AG10803 (cell line): ENCODE measurements around the gene DNAH9.

ENCODE experiments used
- DNase-seq: peaks from one replicate; pipeline ENCODE4 v3.0.0; 2010; ENCODE audit warnings: low read depth
- H3K4me3 ChIP-seq: 2 replicates; pipeline ENCODE4 v1.5.1; 2011; ENCODE audit warnings: mild to moderate bottlenecking, low read length, control low read depth
- TF ChIP-seq, protein P1 (sequence below): conservative IDR thresholded peaks from 2 replicates; pipeline ENCODE4 v1.5.1; 2011; ENCODE audit warnings: mild to moderate bottlenecking, low read length, control low read depth, inconsistent platforms

The DNAH9 gene

DNA sequence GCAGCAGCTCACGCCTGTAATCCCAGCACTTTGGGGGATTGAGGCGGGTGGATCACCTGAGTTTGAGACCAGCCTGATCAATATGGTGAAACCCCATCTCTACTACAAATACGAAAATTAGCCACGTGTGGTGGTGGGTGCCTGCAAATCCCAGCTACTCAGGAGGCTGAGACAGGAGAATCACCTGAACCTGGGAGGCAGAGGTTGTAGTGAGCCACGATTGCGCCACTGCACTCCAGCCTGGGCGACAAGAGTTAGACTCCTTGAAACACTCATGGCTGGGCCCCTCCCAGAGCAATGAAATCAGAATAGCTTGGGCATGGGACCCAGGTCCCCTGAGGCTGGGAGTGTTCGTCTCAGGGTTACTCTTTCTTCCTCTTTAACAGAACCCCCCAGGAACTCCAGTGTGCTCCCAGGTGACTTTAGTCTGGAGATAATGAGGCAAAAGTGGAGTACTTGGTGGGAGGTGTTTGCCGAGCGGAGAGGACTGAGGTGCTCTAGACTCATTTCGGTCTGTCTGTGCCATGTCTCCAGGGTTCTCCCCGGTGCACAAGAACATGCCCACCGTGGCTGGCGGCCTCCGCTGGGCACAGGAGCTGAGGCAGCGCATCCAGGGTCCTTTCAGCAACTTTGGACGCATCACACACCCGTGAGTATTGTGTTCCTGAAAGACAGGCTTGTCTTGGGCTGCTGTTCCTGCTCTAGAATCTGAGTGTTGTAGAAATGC is 41.6 kb downstream of the DNAH9 start:
- H3K4me3 ChIP-seq = no peak overlapping the region
- TF ChIP-seq, protein P1, sequence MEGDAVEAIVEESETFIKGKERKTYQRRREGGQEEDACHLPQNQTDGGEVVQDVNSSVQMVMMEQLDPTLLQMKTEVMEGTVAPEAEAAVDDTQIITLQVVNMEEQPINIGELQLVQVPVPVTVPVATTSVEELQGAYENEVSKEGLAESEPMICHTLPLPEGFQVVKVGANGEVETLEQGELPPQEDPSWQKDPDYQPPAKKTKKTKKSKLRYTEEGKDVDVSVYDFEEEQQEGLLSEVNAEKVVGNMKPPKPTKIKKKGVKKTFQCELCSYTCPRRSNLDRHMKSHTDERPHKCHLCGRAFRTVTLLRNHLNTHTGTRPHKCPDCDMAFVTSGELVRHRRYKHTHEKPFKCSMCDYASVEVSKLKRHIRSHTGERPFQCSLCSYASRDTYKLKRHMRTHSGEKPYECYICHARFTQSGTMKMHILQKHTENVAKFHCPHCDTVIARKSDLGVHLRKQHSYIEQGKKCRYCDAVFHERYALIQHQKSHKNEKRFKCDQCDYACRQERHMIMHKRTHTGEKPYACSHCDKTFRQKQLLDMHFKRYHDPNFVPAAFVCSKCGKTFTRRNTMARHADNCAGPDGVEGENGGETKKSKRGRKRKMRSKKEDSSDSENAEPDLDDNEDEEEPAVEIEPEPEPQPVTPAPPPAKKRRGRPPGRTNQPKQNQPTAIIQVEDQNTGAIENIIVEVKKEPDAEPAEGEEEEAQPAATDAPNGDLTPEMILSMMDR = no peak
- no peak for DNase-seq

DNA sequence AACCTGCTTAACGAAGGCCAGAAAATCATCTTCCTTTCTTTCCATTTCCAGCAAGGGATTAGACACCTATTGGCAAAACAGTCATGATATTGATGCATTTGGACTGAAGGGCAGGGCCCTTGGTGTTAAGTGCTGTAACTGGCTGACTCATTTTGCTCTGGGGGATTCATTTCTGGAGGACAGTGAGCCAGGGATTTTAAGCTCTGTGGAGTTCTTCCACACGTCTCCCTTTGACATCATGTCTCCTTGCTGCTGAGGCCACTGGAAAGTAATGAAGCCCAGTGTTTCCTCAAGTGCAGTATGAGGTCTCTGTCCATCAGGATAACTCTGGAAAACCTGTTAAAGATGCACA is 42.2 kb downstream of the DNAH9 start:
- DNase-seq = no peak
- TF ChIP-seq, protein P1 = no peak
- H3K4me3 ChIP-seq = no peak overlapping the region

DNA sequence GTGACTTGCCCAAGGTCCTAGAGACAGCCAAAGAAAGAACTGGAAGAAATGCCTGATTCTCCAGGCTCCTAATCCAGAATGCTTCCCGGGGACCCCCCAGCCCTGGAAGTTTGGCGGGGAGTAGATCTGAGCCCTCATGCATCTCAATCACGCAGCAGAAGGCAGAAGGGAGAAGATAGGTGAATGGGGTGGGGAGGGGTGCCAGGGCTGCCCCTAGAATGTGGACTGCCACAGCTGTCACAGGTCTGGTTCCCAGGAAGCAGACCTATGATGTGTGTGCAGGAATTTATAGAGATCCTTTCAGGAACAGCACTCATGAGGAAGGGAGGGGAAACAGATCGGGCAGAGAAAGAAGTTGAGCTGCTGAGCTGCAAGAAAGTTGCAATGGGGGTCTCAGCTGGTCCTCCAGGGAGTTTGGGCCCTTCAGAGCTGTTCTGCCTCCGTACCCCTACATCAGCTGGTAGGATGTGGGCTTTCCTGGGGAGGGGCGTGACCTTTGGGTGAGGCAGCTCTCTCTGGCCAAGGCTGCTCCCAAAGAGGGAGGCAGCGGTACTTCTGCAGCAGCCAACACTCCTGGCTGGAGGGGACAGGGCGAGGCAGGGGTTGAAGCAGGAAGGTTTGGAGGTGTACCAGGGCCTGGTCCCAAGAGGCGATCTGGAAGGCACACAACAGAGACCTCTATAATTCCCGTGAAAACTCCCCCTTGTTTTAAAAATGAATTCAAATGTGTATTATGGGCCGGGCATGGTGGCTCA is 43.4 kb downstream of the DNAH9 start:
- TF ChIP-seq, protein P1 = no peak
- DNase-seq = no peak

DNA sequence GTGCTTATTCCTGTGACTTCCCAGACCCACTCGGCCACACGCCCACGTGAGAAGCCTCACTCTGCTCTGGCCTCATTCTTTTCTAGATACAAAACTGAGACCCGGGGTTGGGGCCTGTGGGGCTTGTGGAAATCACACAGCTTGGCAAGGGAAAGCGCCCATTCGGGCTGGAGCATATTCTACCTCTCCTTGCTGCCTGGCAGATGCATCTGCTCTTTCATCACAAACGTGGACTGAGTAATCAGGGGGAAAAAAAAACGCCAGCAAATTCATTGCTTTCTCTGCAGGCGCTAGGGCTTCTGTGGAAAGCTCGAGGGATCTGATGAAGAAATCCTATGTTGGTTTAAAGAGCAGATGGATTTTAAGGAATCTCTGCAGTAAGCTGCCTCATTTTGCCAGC is 44.4 kb downstream of the DNAH9 start:
- no peak for DNase-seq
- no peak overlapping the region for H3K4me3 ChIP-seq
- TF ChIP-seq, protein P1 = no peak

More for the DNA sequence above, 43.4 kb downstream of the DNAH9 start:
- no peak overlapping the region for H3K4me3 ChIP-seq

DNA sequence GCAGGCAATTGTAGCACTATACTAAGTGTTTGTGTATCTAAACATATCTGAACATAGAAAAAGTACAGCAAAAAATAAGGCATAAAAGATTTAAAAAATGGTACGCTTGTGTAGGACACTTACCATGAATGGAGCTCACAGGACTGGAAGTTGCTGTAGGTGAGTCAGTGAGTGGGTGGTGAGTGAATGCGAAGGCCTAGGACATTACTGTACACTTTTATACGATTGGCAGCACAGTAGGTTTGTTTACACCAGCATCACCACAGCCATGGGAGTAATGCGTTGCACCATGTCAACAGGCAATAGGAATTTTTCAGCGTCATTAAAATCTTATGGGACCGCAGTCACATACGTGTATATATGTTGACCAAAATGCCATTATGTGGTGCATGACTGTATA is 45.6 kb downstream of the DNAH9 start:
- no peak overlapping the region for H3K4me3 ChIP-seq
- TF ChIP-seq, protein P1 = no peak
- DNase-seq = no peak

DNA sequence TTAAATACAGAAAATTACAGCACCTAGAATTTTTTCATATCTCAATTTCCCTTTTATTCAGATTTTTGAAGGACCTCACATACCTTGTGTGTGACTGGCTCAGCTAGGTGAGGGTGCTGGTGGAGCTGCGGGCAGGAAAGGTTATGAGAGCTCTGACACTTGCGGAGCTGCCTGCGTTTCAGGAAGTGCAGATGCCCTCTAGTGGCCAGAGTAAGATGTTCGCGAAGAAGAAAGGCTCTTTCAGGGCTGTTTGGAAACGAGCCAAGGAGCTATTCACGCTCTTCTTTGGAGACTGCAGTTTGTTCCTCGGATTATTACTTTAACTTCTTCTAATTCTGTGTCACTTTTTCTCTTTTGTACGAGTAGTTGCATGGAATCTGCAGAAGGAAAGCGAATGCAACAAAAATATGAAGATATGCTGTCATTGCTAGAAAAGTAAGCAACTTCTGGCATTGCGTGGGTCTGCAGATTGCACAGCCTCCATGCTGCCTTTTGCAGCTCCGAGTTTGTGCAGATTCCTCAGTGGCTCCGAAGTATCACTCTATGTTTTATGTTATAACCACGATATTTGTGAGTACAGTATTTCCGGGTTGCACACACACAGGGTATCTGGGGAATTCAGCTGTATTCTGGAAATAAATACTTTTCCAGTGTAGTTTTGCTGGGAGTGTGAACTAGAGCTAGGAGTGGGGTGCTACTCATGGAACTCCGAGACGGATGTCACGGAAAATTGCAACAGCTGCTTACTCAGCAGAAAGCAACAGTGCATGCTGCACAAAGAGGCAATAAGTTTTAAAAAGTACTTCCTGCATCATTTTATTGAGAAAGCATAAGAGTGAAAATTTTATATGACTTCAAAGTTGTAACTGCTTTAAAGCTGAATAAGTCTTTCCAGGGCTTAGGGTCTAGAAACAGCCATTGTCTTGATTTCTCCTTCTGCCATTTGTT is 46.3 kb downstream of the DNAH9 start:
- peak; percentile 53 for DNase-seq
- TF ChIP-seq, protein P1 = peak; percentile 66
- H3K4me3 ChIP-seq = no peak overlapping the region
